Kidney (tissue), 14 donors: ENCODE data around the gene VRK3. TPM values are rescaled to one million over a fixed set of nuclear protein-coding genes. Genes with fewer than 3 reads are reported as not detected.

Experiments used
- DNase-seq, 5 donors: peaks; one replicate each; pipeline ENCODE4 v3.0.0-alpha.2; 2013 to 2020
- FAIRE-seq: peaks from 2 replicates; lab custom pipeline; 2012; peaks lifted over from hg19 to GRCh38; lab: Jason Lieb, UNC
- H3K27ac ChIP-seq, 2 donors: one replicate each; pipeline ENCODE4 v1.7.0; 2013; ENCODE audit warnings: low read depth in 2 of 2, low read length in 2 of 2, inconsistent platforms in 1 of 2
- H3K27me3 ChIP-seq: one replicate; pipeline ENCODE4 v1.7.1; 2013; ENCODE audit warnings: low read length, inconsistent platforms; ENCODE audit not compliant: control insufficient read depth, insufficient read depth
- H3K36me3 ChIP-seq, 3 donors: one replicate each; pipeline versions ENCODE4 v1.7.0 to v1.7.1; 2013; ENCODE audit warnings: low read length in 3 of 3, control low read depth in 1 of 3, inconsistent platforms in 1 of 3; ENCODE audit not compliant: insufficient read depth in 3 of 3, control insufficient read depth in 2 of 3
- H3K4me1 ChIP-seq, 3 donors: one replicate each; pipeline versions ENCODE4 v1.7.0 to v1.7.1; 2013; ENCODE audit warnings: low read length in 3 of 3, inconsistent platforms in 1 of 3, low read depth in 1 of 3; ENCODE audit not compliant: control insufficient read depth in 2 of 3, insufficient read depth in 2 of 3
- H3K4me3 ChIP-seq, 3 donors: one replicate each; pipeline versions ENCODE4 v1.7.0 to v1.8.1; 2013; ENCODE audit warnings: low read length in 3 of 3, control low read depth in 1 of 3, inconsistent platforms in 1 of 3
- H3K9ac ChIP-seq, 3 donors: one replicate each; pipeline versions ENCODE4 v1.7.0 to v1.7.1; 2013; ENCODE audit warnings: low read length in 3 of 3, control low read depth in 1 of 3, inconsistent platforms in 1 of 3
- H3K9me3 ChIP-seq, 3 donors: one replicate each; pipeline versions ENCODE4 v1.7.0 to v1.7.1; 2013; ENCODE audit warnings: low read length in 3 of 3, control low read depth in 1 of 3, inconsistent platforms in 1 of 3; ENCODE audit not compliant: control insufficient read depth in 2 of 3, insufficient read depth in 1 of 3
- CTCF ChIP-seq: IDR thresholded peaks from 3 replicates; pipeline ENCODE4 v1.5.1; 2012; ENCODE audit warnings: mild to moderate bottlenecking, moderate library complexity, borderline replicate concordance; ENCODE audit not compliant: insufficient read depth; ENCODE audit errors: extremely low read depth
- intact Hi-C: fragments of 100-400 bp; cut with DNase I; formaldehyde crosslinking; loops from one replicate; pipeline ENCODE4 v1.11.1; 2022
- polyA plus RNA-seq: library from polyadenylated mRNA; stranded (reverse); fragments of 350-450 nt; fragmentation: Illumina TruSeq; extraction: RNeasy Lipid Tissue Mini Kit (QIAGEN cat#74804); gene quantifications from one replicate; pipeline ENCODE4 v1.2.3, GENCODE V29; 2014; ENCODE audit warnings: low read depth, low replicate concordance; ENCODE audit not compliant: insufficient read depth
- total RNA-seq: library from RNA; stranded (reverse); fragmentation: NEBNext Ultra II Directional; extraction: Animal tissue kit (Norgen Biotek cat#: 25700); gene quantifications from one replicate; pipeline ENCODE4 v1.2.1, GENCODE V29; 2021
- donor health status: control.
- donor health status: control.
- donor health status: control.
- donor health status: control.
- donor health status: control.
- donor health status: DM: yes; HTN: yes; CAD: no.
- donor health status: Normal renal cell carcinoma (clear cell type).

Gene VRK3
- total and polyA plus RNA-seq, 2 donors from 2014 or later = 53.2 to 69.0 TPM

- Histone ChIP-seq H3K27ac (no peak overlapping the region), H3K27me3 (no peaks in the 10 kb centered on the region), H3K9me3 (no peaks in the 10 kb centered on the region), H3K9ac (no peak overlapping the region), H3K36me3 (peaks cover 0 to 32% (median 18%) of the 10 kb centered on the region in 3 donors), H3K4me1 (no peaks in the 10 kb centered on the region), H3K4me3 (no peak overlapping the region)
- intact Hi-C loops = no loop called here
- no peak for DNase-seq
- no peak for FAIRE-seq
- no peak for TF ChIP-seq CTCF
These were observed 43.3 kb downstream of the VRK3 start for GRCh38 chr19:49981603-49982593.

GRCh38 chr19:49978324-49978723, 46.8 kb downstream of the VRK3 start:
- intact Hi-C loops = no loop called here
- no peak for FAIRE-seq

GRCh38 chr19:49977881-49978280, 47.3 kb downstream of the VRK3 start:
- no peaks in the 10 kb centered on the region for H3K9me3 ChIP-seq
- no peak overlapping the region for H3K27ac ChIP-seq
- H3K4me3 ChIP-seq = no peak overlapping the region
- H3K36me3 ChIP-seq = peaks cover 0 to 13% (median 4%) of the 10 kb centered on the region in 3 donors
- no peaks in the 10 kb centered on the region for H3K4me1 ChIP-seq
- DNase-seq (no peak), FAIRE-seq (no peak)
- no peak overlapping the region for H3K9ac ChIP-seq
- H3K27me3 ChIP-seq = no peaks in the 10 kb centered on the region
- intact Hi-C loops = no loop called here
- no peak for TF ChIP-seq CTCF

More at GRCh38 chr19:49978324-49978723, 46.8 kb downstream of the VRK3 start:
- Histone ChIP-seq H3K4me1 (no peaks in the 10 kb centered on the region), H3K36me3 (peaks cover 0 to 13% (median 4%) of the 10 kb centered on the region in 3 donors), H3K27ac (no peak overlapping the region), H3K27me3 (no peaks in the 10 kb centered on the region), H3K9ac (no peak overlapping the region), H3K4me3 (no peak overlapping the region), H3K9me3 (no peaks in the 10 kb centered on the region)
- no peak for DNase-seq
- TF ChIP-seq CTCF = no peak
